Measurements from ENCODE around the gene POLR3H.

DNA sequence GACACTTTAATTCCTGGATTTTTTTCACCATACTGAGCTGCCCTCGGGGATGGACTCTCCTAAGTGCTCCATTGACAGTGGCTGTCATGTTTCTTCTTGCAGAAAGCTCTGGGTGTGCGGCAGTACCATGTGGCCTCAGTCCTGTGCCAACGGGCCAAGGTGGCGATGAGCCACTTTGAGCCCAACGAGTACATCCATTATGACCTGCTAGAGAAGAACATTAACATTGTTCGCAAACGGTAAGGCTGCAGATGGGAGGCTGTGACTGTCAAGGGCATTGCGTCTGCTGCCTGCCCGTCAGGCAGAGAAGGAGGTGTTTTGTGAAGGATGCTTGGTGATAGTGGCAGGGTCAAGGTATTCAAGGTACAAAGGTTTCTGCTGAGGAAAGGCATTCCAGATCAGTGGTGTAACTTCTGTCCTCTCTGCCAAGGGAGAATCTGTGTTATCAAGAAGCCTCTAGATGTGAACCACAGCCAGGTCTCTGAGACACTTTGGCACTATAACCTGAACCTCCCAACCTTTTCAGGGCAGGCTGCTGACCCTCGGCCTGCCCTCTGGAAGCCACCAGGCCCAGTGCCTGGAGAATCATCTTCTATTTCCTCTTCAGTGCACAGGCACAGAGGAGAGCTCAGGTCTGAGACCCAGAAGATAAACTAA, 44.5 kb downstream of the POLR3H start:
- TF ChIP-seq, protein P1, sequence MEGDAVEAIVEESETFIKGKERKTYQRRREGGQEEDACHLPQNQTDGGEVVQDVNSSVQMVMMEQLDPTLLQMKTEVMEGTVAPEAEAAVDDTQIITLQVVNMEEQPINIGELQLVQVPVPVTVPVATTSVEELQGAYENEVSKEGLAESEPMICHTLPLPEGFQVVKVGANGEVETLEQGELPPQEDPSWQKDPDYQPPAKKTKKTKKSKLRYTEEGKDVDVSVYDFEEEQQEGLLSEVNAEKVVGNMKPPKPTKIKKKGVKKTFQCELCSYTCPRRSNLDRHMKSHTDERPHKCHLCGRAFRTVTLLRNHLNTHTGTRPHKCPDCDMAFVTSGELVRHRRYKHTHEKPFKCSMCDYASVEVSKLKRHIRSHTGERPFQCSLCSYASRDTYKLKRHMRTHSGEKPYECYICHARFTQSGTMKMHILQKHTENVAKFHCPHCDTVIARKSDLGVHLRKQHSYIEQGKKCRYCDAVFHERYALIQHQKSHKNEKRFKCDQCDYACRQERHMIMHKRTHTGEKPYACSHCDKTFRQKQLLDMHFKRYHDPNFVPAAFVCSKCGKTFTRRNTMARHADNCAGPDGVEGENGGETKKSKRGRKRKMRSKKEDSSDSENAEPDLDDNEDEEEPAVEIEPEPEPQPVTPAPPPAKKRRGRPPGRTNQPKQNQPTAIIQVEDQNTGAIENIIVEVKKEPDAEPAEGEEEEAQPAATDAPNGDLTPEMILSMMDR (conservative IDR thresholded peaks at IDR 0.05; ENCODE audit: low read depth, low read length), result no peak
- TF ChIP-seq EZH2 (IDR thresholded peaks at IDR 0.05; ENCODE audit: low read length, unreplicated experiment), result no peak
- no peak for TF ChIP-seq EZH2phosphoT487 (IDR thresholded peaks at IDR 0.05; ENCODE audit: borderline replicate concordance, low read length)

All from PC-3 (cell line).